ENCODE measurements around the gene SMIM8.
"Not testable (repeated sequence)": the region's sequence is repeated elsewhere in the genome, so short reads cannot be mapped to it uniquely, and the experiment has no call there.

Gene SMIM8

GRCh38 chr6:87308970-87309369 lies 13.4 kb upstream of the SMIM8 start:
- no peak for DNase-seq (ENCODE audit: low read depth in 1 of 2, low spot score in 1 of 2)
- in situ Hi-C loops (cut with HindIII; ENCODE audit: low pct_unique_long_range_greater_than_20kb, low sequenced_read_pairs), result no loop called here

GRCh38 chr6:87312860-87313259 lies 9.5 kb upstream of the SMIM8 start:
- in situ Hi-C loops (cut with HindIII; ENCODE audit: low pct_unique_long_range_greater_than_20kb, low sequenced_read_pairs), result no loop called here
- no peak for TF ChIP-seq JUND (IDR thresholded peaks at IDR 0.05; ENCODE audit: low read depth)
- DNase-seq (ENCODE audit: low read depth in 1 of 2, low spot score in 1 of 2), result no peak

More at GRCh38 chr6:87308970-87309369, 13.4 kb upstream of the SMIM8 start:
- TF ChIP-seq JUND (IDR thresholded peaks at IDR 0.05; ENCODE audit: low read depth), result no peak

GRCh38 chr6:87315071-87315470 lies 7.3 kb upstream of the SMIM8 start:
- in situ Hi-C loops (cut with HindIII; ENCODE audit: low pct_unique_long_range_greater_than_20kb, low sequenced_read_pairs), result no loop called here
- no peak for DNase-seq (ENCODE audit: low read depth in 1 of 2, low spot score in 1 of 2)
- no peak for TF ChIP-seq JUND (IDR thresholded peaks at IDR 0.05; ENCODE audit: low read depth)

- no peak for TF ChIP-seq JUND (IDR thresholded peaks at IDR 0.05; ENCODE audit: low read depth)
- no peak for DNase-seq (ENCODE audit: low read depth in 1 of 2, low spot score in 1 of 2)
- in situ Hi-C loops (cut with HindIII; ENCODE audit: low pct_unique_long_range_greater_than_20kb, low sequenced_read_pairs), result no loop called here
These were observed 3.0 kb upstream of the SMIM8 start for GRCh38 chr6:87319271-87319987.

- DNase-seq (ENCODE audit: low read depth in 1 of 2, low spot score in 1 of 2); in situ Hi-C loops (cut with HindIII; ENCODE audit: low pct_unique_long_range_greater_than_20kb, low sequenced_read_pairs): not testable (repeated sequence)
These were observed 1.5 kb downstream of the SMIM8 start for GRCh38 chr6:87323880-87324279.

- in situ Hi-C loops (cut with HindIII; ENCODE audit: low pct_unique_long_range_greater_than_20kb, low sequenced_read_pairs), result no loop called here
- TF ChIP-seq JUND (IDR thresholded peaks at IDR 0.05; ENCODE audit: low read depth), result no peak
- no peak for DNase-seq (ENCODE audit: low read depth in 1 of 2, low spot score in 1 of 2)
These were observed 8.6 kb downstream of the SMIM8 start for GRCh38 chr6:87330961-87331360.

GRCh38 chr6:87333033-87333432 lies 10.6 kb downstream of the SMIM8 start:
- in situ Hi-C loops (cut with HindIII; ENCODE audit: low pct_unique_long_range_greater_than_20kb, low sequenced_read_pairs), result no loop called here
- no peak for DNase-seq (ENCODE audit: low read depth in 1 of 2, low spot score in 1 of 2)
- TF ChIP-seq JUND (IDR thresholded peaks at IDR 0.05; ENCODE audit: low read depth), result no peak

GRCh38 chr6:87333591-87334181 lies 11.3 kb downstream of the SMIM8 start:
- no peak for DNase-seq (ENCODE audit: low read depth in 1 of 2, low spot score in 1 of 2)
- in situ Hi-C loops (cut with HindIII; ENCODE audit: low pct_unique_long_range_greater_than_20kb, low sequenced_read_pairs), result no loop called here
- no peak for TF ChIP-seq JUND (IDR thresholded peaks at IDR 0.05; ENCODE audit: low read depth)

GRCh38 chr6:87334683-87335082 lies 12.3 kb downstream of the SMIM8 start:
- TF ChIP-seq JUND (IDR thresholded peaks at IDR 0.05; ENCODE audit: low read depth), result no peak
- DNase-seq (ENCODE audit: low read depth in 1 of 2, low spot score in 1 of 2), result no peak
- in situ Hi-C loops (cut with HindIII; ENCODE audit: low pct_unique_long_range_greater_than_20kb, low sequenced_read_pairs), result no loop called here

- in situ Hi-C loops (cut with HindIII; ENCODE audit: low pct_unique_long_range_greater_than_20kb, low sequenced_read_pairs), result no loop called here
- no peak for TF ChIP-seq JUND (IDR thresholded peaks at IDR 0.05; ENCODE audit: low read depth)
- DNase-seq (ENCODE audit: low read depth in 1 of 2, low spot score in 1 of 2), result no peak
These were observed 14.0 kb downstream of the SMIM8 start for GRCh38 chr6:87336367-87336766.

GRCh38 chr6:87340230-87340629 lies 17.8 kb downstream of the SMIM8 start:
- in situ Hi-C loops (cut with HindIII; ENCODE audit: low pct_unique_long_range_greater_than_20kb, low sequenced_read_pairs), result no loop called here
- DNase-seq (ENCODE audit: low read depth in 1 of 2, low spot score in 1 of 2), result no peak
- no peak for TF ChIP-seq JUND (IDR thresholded peaks at IDR 0.05; ENCODE audit: low read depth)

- in situ Hi-C loops (cut with HindIII; ENCODE audit: low pct_unique_long_range_greater_than_20kb, low sequenced_read_pairs), result no loop called here
- no peak for DNase-seq (ENCODE audit: low read depth in 1 of 2, low spot score in 1 of 2)
- TF ChIP-seq JUND (IDR thresholded peaks at IDR 0.05; ENCODE audit: low read depth), result no peak
These were observed 18.8 kb downstream of the SMIM8 start for GRCh38 chr6:87341158-87341557.

- in situ Hi-C loops (cut with HindIII; ENCODE audit: low pct_unique_long_range_greater_than_20kb, low sequenced_read_pairs), result no loop called here
- DNase-seq (ENCODE audit: low read depth in 1 of 2, low spot score in 1 of 2), result no peak
- TF ChIP-seq JUND (IDR thresholded peaks at IDR 0.05; ENCODE audit: low read depth), result no peak
These were observed 19.5 kb downstream of the SMIM8 start for GRCh38 chr6:87341899-87342298.

- no peak for TF ChIP-seq JUND (IDR thresholded peaks at IDR 0.05; ENCODE audit: low read depth)
- in situ Hi-C loops (cut with HindIII; ENCODE audit: low pct_unique_long_range_greater_than_20kb, low sequenced_read_pairs), result no loop called here
- no peak for DNase-seq (ENCODE audit: low read depth in 1 of 2, low spot score in 1 of 2)
These were observed 20.4 kb downstream of the SMIM8 start for GRCh38 chr6:87342829-87343228.
